ENCODE results near the gene ANKRD63. TPM values are rescaled to one million over a fixed set of nuclear protein-coding genes. Genes with fewer than 3 reads are reported as not detected.

ANKRD63 gene
- total and polyA plus RNA-seq, 4 donors: not detected

DNA sequence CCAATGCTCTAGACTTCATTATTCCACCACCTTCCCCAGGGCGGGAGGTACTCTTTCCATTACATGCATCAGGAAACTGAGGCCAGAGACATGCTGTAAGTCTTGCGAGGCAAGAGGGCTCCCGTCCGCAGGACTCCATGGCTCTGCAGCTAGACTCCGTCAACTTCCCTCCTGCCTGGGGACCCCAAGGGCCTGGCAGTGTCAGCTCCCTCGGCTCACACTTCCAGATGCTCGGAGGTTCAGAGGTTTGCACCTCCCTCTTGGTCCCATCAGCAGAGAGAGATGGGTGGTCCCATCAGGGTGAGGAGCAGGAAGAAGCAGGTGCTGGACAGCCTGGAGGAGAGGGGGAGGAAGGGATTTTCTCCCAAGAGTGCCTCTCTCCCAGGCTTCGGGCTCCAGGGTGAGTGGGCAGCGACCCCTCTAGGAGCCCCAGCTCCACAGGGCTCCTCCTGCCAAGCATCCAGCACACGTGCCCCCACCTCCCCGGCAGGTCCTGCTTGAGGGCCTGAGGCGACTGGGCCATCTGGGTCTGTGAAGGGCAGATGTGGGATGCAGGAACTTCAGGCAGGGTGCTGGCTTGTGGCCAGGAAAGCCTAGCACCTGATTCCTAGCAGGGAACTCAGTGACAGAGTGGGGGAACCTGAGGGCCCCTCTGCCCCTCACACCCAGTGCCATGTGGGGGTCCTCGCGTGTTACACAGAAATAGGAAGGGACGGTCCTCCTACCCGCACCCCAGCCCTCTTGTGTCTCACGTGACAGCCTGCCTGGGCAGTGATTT is 34.7 kb downstream of the ANKRD63 start:
- WGBS, 2 donors: 91 to 96% methylated on average over 17 of the region's 17 CpGs
- ATAC-seq (ENCODE audit: insufficient read depth, low FRiP score) (no peak), DNase-seq (peak in 1 of 3 donors; percentile 24)
- TF ChIP-seq, protein P1, sequence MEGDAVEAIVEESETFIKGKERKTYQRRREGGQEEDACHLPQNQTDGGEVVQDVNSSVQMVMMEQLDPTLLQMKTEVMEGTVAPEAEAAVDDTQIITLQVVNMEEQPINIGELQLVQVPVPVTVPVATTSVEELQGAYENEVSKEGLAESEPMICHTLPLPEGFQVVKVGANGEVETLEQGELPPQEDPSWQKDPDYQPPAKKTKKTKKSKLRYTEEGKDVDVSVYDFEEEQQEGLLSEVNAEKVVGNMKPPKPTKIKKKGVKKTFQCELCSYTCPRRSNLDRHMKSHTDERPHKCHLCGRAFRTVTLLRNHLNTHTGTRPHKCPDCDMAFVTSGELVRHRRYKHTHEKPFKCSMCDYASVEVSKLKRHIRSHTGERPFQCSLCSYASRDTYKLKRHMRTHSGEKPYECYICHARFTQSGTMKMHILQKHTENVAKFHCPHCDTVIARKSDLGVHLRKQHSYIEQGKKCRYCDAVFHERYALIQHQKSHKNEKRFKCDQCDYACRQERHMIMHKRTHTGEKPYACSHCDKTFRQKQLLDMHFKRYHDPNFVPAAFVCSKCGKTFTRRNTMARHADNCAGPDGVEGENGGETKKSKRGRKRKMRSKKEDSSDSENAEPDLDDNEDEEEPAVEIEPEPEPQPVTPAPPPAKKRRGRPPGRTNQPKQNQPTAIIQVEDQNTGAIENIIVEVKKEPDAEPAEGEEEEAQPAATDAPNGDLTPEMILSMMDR (IDR thresholded peaks at IDR 0.05; ENCODE audit: control extremely low read depth, extremely low read depth): no peak
- Histone ChIP-seq H3K36me3 (ENCODE audit: control insufficient read depth in 4 of 4, insufficient read depth in 4 of 4, low read length in 4 of 4) (no peaks in the 10 kb centered on the region), H3K4me1 (ENCODE audit: control insufficient read depth in 5 of 5, insufficient read depth in 5 of 5, low read length in 5 of 5) (peaks cover 0 to 26% (median 7%) of the 10 kb centered on the region in 5 donors), H3K9ac (ENCODE audit: insufficient read depth in 1 of 2, low read length in 2 of 2) (no peak overlapping the region), H3K4me3 (no peak overlapping the region), H3K27ac (ENCODE audit: low read depth in 1 of 2, low read length in 1 of 2) (no peak overlapping the region), H3K9me3 (ENCODE audit: control insufficient read depth in 4 of 4, insufficient read depth in 3 of 4, low read length in 3 of 4) (no peaks in the 10 kb centered on the region), H3K27me3 (ENCODE audit: control insufficient read depth in 3 of 3, insufficient read depth in 3 of 3, low read length in 2 of 3) (peaks cover 0 to 3% (median under 1%) of the 10 kb centered on the region in 3 donors)

DNA sequence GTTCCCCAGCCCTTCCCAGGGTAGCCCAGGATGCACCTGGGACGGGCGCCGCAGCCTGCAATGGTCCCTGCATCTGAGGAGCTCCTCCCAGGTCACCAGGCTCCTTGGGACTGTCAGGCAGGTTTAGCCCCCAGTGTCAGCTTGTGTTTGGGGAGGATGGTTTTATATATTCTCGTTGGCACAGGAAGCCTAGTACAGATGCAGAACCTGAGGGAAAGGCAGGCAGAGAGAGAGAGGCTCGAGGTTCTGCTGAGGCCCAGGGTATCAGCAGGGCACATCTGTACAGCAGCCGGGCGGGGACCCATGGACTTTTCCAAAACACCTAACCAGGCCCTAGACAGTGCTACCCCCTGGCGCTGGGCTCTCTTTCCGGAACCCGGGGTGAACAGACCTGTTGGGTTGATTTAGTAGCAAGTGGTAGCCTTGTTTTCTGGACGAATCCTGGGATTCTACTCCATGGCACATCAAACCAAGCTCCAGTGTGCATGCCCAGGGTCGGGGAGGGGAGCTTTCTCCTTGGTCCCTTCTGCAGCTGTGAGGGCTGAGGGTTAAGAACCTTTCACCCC is 35.4 kb downstream of the ANKRD63 start:
- no peak overlapping the region for H3K9ac ChIP-seq (ENCODE audit: insufficient read depth in 1 of 2, low read length in 2 of 2)
- no peak overlapping the region for H3K4me3 ChIP-seq
- TF ChIP-seq, protein P1 (IDR thresholded peaks at IDR 0.05; ENCODE audit: control extremely low read depth, extremely low read depth): no peak
- WGBS, 2 donors: 84 to 88% methylated on average over 12 of the region's 12 CpGs
- ATAC-seq (ENCODE audit: insufficient read depth, low FRiP score) (no peak), DNase-seq (no peak)
- no peaks in the 10 kb centered on the region for H3K27me3 ChIP-seq (ENCODE audit: control insufficient read depth in 3 of 3, insufficient read depth in 3 of 3, low read length in 2 of 3)
- peaks cover 0 to 21% (median 7%) of the 10 kb centered on the region in 5 donors for H3K4me1 ChIP-seq (ENCODE audit: control insufficient read depth in 5 of 5, insufficient read depth in 5 of 5, low read length in 5 of 5)
- no peaks in the 10 kb centered on the region for H3K9me3 ChIP-seq (ENCODE audit: control insufficient read depth in 4 of 4, insufficient read depth in 3 of 4, low read length in 3 of 4)
- H3K27ac ChIP-seq (ENCODE audit: low read depth in 1 of 2, low read length in 1 of 2): no peak overlapping the region
- H3K36me3 ChIP-seq (ENCODE audit: control insufficient read depth in 4 of 4, insufficient read depth in 4 of 4, low read length in 4 of 4): no peaks in the 10 kb centered on the region

DNA sequence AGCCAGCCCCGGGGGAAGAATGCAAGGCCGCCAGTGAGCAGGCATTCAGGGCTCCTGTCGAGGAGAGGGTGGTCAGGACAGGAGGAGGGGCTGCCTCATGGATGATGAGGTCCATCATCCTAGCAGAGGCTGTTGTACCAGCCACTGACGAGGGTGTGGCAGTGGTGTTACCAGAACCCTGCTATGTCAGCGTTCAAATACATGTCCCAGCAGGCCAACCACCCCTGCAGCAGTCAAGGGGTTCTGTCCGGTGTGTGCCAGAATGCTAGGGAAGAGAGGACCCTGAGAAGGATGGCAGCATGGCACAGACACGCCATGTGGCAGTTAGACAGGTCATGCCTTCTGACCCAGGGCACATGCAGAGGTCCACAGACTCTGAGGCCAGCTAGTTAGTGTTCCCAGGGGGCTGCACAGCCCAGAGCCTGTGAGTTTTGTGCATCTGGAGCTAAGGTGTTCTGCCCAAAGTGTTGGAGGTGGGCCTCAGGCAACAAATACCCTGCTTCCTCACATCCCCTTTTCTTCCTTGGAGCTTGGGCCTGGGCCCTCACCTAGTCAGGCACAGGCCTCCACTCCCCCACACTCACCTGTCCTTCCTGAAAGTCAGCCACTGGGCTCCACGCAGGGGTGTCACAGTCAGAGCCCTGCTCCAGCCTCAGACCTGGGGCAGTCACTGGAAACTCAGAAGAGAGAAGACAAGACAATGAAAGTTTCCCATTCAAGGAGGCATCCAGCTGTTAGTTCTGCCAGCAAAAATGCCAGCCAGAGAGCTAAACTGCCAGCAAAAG is 36.2 kb downstream of the ANKRD63 start:
- Histone ChIP-seq H3K27ac (ENCODE audit: low read depth in 1 of 2, low read length in 1 of 2) (no peak overlapping the region), H3K9ac (ENCODE audit: insufficient read depth in 1 of 2, low read length in 2 of 2) (no peak overlapping the region), H3K4me3 (no peak overlapping the region), H3K36me3 (ENCODE audit: control insufficient read depth in 4 of 4, insufficient read depth in 4 of 4, low read length in 4 of 4) (no peaks in the 10 kb centered on the region), H3K27me3 (ENCODE audit: control insufficient read depth in 3 of 3, insufficient read depth in 3 of 3, low read length in 2 of 3) (no peaks in the 10 kb centered on the region), H3K4me1 (ENCODE audit: control insufficient read depth in 5 of 5, insufficient read depth in 5 of 5, low read length in 5 of 5) (peaks cover 0 to 15% (median 4%) of the 10 kb centered on the region in 5 donors), H3K9me3 (ENCODE audit: control insufficient read depth in 4 of 4, insufficient read depth in 3 of 4, low read length in 3 of 4) (no peaks in the 10 kb centered on the region)
- DNase-seq: no peak
- TF ChIP-seq, protein P1 (IDR thresholded peaks at IDR 0.05; ENCODE audit: control extremely low read depth, extremely low read depth): no peak
- WGBS, 2 donors: 92 to 95% methylated on average over 8 of the region's 8 CpGs
- no peak for ATAC-seq (ENCODE audit: insufficient read depth, low FRiP score)
